Stimulated activated memory B cell treated with anti-CD40 and anti-IgM and Interleukin-4, amounts not matched to agents 10 μg/mL and 1 μg/mL and 100 μg/mL, for 72 hours (primary cell): ENCODE results near the gene SPAM1.
"Not testable (repeated sequence)": the region's sequence is repeated elsewhere in the genome, so short reads cannot be mapped to it uniquely, and the experiment has no call there.

Experiments used
- ATAC-seq: fragments of 150-1000 bp; cut with Tn5 transposase; 2 replicates; pipeline ENCODE4 v1.10.0; 2021
- H3K27ac Mint-ChIP-seq: one replicate; pipeline ENCODE4 v1.8.0; 2022; ENCODE audit warnings: mild to moderate bottlenecking, mixed read lengths
- H3K27me3 Mint-ChIP-seq: one replicate; pipeline ENCODE4 v1.8.0; 2022; ENCODE audit warnings: mixed read lengths
- H3K36me3 Mint-ChIP-seq: one replicate; pipeline ENCODE4 v1.8.0; 2022; ENCODE audit warnings: mixed read lengths
- H3K4me1 Mint-ChIP-seq: one replicate; pipeline ENCODE4 v1.8.0; 2022; ENCODE audit warnings: mixed read lengths
- H3K4me3 Mint-ChIP-seq: one replicate; pipeline ENCODE4 v1.8.0; 2022; ENCODE audit warnings: mild to moderate bottlenecking, moderate library complexity, mixed read lengths
- H3K9me3 Mint-ChIP-seq: one replicate; pipeline ENCODE4 v1.8.0; 2022; ENCODE audit warnings: mixed read lengths

SPAM1 gene, protein sequence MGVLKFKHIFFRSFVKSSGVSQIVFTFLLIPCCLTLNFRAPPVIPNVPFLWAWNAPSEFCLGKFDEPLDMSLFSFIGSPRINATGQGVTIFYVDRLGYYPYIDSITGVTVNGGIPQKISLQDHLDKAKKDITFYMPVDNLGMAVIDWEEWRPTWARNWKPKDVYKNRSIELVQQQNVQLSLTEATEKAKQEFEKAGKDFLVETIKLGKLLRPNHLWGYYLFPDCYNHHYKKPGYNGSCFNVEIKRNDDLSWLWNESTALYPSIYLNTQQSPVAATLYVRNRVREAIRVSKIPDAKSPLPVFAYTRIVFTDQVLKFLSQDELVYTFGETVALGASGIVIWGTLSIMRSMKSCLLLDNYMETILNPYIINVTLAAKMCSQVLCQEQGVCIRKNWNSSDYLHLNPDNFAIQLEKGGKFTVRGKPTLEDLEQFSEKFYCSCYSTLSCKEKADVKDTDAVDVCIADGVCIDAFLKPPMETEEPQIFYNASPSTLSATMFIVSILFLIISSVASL

DNA sequence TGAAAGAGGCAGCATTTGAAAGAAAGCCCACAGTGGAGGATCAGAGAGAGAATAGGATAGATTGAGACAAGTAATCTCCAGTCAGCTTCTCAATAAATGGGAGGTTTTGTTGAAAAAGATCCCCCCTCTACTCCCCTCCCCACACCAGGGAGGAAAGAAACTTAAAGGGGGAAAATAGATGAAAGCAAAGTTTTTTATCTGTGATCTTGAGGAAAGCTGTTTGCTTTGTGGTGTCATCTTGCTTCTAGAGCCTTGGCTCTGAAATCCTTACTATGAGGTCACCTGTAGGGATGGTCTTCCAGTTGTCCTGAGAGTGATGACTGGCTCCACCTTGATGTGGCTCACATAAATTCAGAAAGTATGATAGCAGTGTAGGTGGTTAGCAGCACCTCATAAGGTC, at the start of gene SPAM1:
Gene SPAM1, plus strand, starts transcription at position 301 of the 400 bp plus-strand sequence. CDS start 28,330 bp downstream, outside the sequence.
- Mint-ChIP-seq H3K36me3 (no peaks in the 10 kb centered on the region), H3K27ac (no peak within 1 kb of the TSS), H3K27me3 (no peaks in the 10 kb centered on the region), H3K4me3 (no peak within 1 kb of the TSS), H3K4me1 (no peaks in the 10 kb centered on the region), H3K9me3 (no peaks in the 10 kb centered on the region)
- no peak for ATAC-seq

DNA sequence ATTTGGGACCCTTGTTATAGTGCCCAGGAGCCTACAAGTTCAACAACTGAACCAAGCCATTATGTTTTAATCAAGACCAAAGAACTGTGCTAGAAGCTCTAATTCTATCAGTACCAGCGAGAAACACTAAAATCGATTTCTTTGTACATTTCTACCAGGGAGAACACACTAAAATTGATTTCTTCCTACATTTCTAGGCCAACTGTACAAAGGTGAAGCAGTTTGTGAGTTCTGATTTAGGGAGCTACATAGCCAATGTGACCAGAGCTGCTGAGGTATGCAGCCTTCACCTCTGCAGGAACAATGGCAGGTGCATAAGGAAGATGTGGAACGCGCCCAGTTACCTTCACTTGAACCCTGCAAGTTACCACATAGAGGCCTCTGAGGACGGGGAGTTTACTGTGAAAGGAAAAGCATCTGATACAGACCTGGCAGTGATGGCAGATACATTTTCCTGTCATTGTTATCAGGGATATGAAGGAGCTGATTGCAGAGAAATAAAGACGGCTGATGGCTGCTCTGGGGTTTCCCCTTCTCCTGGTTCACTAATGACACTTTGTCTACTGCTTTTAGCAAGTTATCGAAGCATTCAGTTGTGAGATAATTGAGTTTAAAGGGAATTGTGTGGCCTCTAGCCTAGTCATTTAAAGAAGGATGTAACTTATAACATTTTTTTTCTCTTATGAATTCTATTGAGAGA, 48.3 kb upstream of the SPAM1 start:
- no peak for ATAC-seq
- Mint-ChIP-seq H3K4me3 (no peak overlapping the region), H3K36me3 (no peaks in the 10 kb centered on the region), H3K9me3 (no peaks in the 10 kb centered on the region), H3K27me3 (no peaks in the 10 kb centered on the region), H3K4me1 (no peaks in the 10 kb centered on the region), H3K27ac (no peak overlapping the region)

DNA sequence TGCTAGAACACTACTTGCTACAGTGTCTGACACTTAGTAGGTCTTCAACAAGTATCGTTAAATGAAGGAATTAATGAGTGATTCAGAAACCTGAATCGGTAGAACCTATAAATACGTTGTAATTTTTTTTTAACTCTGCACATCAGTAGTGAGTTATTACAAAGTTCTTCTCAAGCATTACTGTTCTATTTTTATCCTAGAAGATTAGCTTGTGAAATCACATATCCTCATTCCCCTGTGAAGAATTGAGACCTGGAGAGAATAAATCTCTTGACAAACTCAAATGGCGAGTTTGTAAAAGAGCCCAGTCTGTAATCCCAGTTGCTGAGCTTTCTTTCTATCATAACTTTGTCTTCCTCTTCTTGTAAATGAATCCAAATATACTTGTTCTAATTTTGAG, 45.4 kb upstream of the SPAM1 start:
- Mint-ChIP-seq H3K9me3 (no peaks in the 10 kb centered on the region), H3K36me3 (no peaks in the 10 kb centered on the region), H3K4me3 (no peak overlapping the region), H3K4me1 (no peaks in the 10 kb centered on the region), H3K27me3 (no peaks in the 10 kb centered on the region), H3K27ac (no peak overlapping the region)
- ATAC-seq = no peak

DNA sequence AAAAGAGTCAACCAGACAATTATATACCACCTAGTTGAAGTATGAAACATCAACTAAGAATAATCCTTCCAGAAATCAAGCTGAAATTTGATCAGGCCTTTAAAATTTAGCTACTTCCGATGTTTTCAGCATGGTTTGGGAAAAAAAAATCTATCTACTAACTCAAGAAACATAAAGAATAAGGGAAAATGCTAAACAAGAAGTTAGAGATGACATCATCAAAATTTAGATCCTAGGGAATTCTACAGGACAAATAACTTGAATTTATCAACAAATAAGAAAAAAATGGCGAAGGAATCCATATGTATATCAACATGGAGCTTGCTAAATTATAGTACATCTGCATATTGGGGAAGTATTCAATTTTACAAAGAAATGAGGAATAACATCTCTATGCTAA, 43.7 kb upstream of the SPAM1 start:
- Mint-ChIP-seq H3K9me3 (no peaks in the 10 kb centered on the region), H3K4me1 (no peaks in the 10 kb centered on the region), H3K27me3 (no peaks in the 10 kb centered on the region), H3K4me3 (no peak overlapping the region), H3K27ac (no peak overlapping the region), H3K36me3 (no peaks in the 10 kb centered on the region)
- ATAC-seq = no peak

DNA sequence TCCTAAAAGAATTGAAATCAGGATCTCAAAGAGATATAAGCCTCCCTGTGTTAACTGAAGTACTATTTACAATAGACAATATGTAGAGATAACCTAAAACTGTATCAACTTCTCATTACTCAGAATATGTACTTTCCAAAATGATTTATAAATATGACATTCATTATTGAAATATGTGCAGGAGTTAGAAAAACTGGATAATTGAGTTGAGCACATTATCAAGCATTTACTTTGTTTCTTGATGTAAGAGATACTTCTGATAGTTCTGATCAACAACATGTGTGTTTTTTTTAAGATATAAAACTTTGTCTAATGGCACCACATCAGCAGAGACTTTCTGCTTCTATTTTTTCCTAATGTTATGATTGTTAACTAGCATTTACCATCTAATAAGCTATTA, 41.9 kb upstream of the SPAM1 start:
- ATAC-seq = no peak
- H3K4me3 Mint-ChIP-seq = no peak overlapping the region
- no peaks in the 10 kb centered on the region for H3K27me3 Mint-ChIP-seq
- no peaks in the 10 kb centered on the region for H3K36me3 Mint-ChIP-seq
- H3K4me1 Mint-ChIP-seq = no peaks in the 10 kb centered on the region
- no peaks in the 10 kb centered on the region for H3K9me3 Mint-ChIP-seq
- no peak overlapping the region for H3K27ac Mint-ChIP-seq

DNA sequence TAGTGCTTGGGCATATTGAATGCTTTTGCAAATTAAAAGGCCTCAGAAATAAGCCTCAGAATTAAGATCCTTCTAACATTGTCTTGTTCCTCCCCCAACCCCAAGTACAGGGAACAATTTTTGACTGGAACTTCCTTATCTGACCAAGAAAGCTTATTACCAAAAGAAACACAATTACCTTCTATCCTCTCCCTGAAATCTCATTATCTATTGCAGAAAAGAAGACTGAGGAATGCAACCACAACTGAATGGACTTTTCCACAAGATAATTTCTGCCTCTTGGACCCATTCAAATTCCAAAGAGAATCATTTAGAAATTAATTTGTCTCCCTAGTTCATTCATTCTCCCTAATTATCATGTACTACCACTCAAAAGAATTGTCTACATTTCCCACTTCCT, 36.8 kb upstream of the SPAM1 start:
- no peaks in the 10 kb centered on the region for H3K4me1 Mint-ChIP-seq
- no peak overlapping the region for H3K27ac Mint-ChIP-seq
- no peaks in the 10 kb centered on the region for H3K9me3 Mint-ChIP-seq
- H3K4me3 Mint-ChIP-seq = no peak overlapping the region
- H3K27me3 Mint-ChIP-seq = no peaks in the 10 kb centered on the region
- ATAC-seq = no peak
- H3K36me3 Mint-ChIP-seq = no peaks in the 10 kb centered on the region

DNA sequence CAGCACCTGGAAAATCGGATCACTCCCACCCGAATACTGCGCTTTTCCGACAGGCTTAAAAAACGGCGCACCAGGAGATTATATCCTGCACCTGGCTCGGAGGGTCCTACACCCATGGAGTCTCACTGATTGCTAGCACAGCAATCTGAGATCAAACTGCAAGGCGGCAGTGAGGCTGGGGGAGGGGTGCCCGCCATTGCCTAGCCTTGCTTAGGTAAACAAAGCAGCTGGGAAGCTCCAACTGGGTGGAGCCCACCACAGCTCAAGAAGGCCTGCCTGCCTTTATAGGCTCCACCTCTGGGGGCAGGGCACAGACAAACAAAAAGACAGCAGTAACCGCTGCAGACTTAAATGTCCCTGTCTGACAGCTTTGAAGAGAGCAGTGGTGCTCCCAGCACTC, 30.3 kb upstream of the SPAM1 start:
- ATAC-seq, H3K4me3 Mint-ChIP-seq, H3K36me3 Mint-ChIP-seq, H3K4me1 Mint-ChIP-seq, H3K9me3 Mint-ChIP-seq, H3K27ac Mint-ChIP-seq: not testable (repeated sequence)
- peaks cover 10% of the 10 kb centered on the region for H3K27me3 Mint-ChIP-seq

DNA sequence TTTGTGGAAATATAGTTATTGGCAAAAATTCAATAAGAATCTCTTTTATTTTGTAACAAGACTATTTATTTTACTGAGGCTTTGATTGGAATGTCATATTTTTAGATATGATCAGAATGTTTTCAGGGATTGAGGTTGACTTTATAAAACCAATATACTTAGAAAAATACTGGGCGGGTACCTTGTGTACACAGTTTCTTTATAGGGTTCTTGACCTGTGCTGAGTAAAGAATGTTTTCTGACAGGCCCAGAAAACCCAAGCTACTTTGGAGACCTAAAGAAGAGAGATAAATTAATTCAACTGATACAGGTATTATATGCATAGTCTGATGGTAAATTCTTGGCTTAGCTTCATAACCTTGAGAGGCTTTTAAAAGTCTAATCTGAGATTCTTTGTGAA, 23.9 kb upstream of the SPAM1 start:
- H3K4me1 Mint-ChIP-seq = no peaks in the 10 kb centered on the region

DNA sequence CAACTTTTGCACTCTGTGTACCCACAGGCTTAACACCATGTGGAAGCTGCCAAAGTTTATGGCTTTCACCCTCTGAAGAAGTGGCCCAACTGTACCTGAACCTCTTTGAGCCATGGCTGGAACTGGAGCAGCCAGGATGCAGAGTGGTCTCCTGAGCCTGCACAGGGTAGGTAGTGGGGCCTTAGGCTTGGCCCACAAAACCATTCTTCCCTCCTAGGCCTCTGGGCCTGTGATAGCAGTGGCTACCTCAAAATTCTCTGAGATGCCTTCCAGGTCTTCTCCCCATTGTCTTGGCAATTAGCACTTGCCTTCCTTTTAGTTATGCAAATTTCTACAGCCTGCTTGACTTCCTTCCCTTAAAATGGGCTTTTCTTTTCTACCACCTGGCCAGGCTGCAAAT, 19.3 kb upstream of the SPAM1 start:
- no peak overlapping the region for H3K27ac Mint-ChIP-seq
- H3K4me1 Mint-ChIP-seq = no peaks in the 10 kb centered on the region
- H3K36me3 Mint-ChIP-seq = no peaks in the 10 kb centered on the region
- H3K4me3 Mint-ChIP-seq = no peak overlapping the region
- H3K27me3 Mint-ChIP-seq = no peaks in the 10 kb centered on the region
- H3K9me3 Mint-ChIP-seq = peaks cover 8% of the 10 kb centered on the region
- ATAC-seq = peak; percentile 31

More for the DNA sequence above, 23.9 kb upstream of the SPAM1 start:
- Mint-ChIP-seq H3K36me3 (no peaks in the 10 kb centered on the region), H3K27me3 (no peaks in the 10 kb centered on the region), H3K4me3 (no peak overlapping the region), H3K27ac (no peak overlapping the region), H3K9me3 (peaks cover 4% of the 10 kb centered on the region)
- no peak for ATAC-seq

DNA sequence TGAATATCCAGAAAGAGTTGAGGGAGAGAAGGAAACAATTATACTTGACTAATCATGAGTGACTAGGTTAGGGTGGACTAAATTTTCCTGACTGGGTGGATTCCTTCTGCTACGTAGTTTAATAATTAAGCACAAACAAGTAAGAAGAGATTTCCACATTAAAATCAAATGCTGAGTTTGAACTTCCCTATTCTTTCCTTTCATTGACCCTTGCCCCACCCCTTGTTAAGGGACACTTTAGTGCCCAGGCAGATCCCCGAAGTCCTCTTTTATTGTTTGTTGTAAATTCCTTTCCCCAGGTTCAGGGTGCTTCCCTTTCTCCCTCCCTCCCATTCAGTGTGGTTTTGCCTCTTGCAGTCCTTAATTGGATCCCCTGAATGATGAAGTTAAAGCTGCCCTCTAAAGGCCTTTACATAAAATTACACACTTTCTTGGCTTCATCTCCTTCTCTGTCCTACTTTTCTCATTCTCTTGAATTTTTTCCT, 8.8 kb upstream of the SPAM1 start:
- peaks cover 9% of the 10 kb centered on the region for H3K27me3 Mint-ChIP-seq
- no peaks in the 10 kb centered on the region for H3K9me3 Mint-ChIP-seq
- no peak overlapping the region for H3K27ac Mint-ChIP-seq
- no peak overlapping the region for H3K4me3 Mint-ChIP-seq
- ATAC-seq = no peak
- H3K4me1 Mint-ChIP-seq = no peaks in the 10 kb centered on the region
- H3K36me3 Mint-ChIP-seq = no peaks in the 10 kb centered on the region

DNA sequence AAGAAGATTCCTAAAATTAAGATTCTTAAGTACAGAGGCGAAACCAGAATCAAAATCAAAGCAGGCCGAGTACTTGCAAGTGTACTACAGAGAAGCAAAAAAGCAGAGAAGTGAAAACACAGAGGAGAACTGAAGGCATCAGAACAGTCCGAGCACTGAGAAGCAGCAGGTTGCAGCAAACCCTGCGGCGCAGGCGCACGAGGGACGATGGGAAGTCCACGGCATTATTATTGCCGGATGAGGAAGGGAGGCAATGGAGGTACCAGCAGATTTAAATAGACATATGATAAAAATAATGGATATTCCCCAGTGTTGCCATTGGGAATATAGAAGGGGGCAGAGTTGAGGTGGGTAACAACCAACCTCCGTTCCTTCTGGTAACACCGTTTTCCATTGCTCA, 7.2 kb upstream of the SPAM1 start:
- Mint-ChIP-seq H3K4me3 (no peak overlapping the region), H3K36me3 (no peaks in the 10 kb centered on the region), H3K27ac (no peak overlapping the region), H3K4me1 (no peaks in the 10 kb centered on the region), H3K27me3 (peaks cover 9% of the 10 kb centered on the region), H3K9me3 (no peaks in the 10 kb centered on the region)
- no peak for ATAC-seq

DNA sequence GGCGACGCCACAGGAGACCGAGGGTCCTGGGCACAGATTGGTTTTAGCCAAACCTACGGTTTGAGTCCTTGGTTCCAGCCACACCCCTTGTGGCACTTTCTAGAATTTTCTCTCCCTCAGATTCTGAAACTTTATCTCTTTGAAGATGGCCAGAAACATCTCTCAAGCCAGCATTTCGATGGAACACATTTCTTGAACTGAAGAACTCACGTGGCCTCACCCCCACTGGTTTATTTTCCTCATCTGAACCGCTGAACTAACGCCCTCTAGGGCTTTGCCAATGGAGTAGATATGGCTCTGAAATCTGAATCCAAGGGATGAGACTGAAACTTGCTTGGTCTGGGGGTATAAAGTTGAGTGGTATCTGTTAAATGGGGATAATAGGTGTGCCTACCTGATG, 6.7 kb upstream of the SPAM1 start:
- Mint-ChIP-seq H3K4me1 (no peaks in the 10 kb centered on the region), H3K27ac (no peak overlapping the region), H3K27me3 (peaks cover 9% of the 10 kb centered on the region), H3K9me3 (no peaks in the 10 kb centered on the region), H3K36me3 (no peaks in the 10 kb centered on the region), H3K4me3 (no peak overlapping the region)
- ATAC-seq = no peak

DNA sequence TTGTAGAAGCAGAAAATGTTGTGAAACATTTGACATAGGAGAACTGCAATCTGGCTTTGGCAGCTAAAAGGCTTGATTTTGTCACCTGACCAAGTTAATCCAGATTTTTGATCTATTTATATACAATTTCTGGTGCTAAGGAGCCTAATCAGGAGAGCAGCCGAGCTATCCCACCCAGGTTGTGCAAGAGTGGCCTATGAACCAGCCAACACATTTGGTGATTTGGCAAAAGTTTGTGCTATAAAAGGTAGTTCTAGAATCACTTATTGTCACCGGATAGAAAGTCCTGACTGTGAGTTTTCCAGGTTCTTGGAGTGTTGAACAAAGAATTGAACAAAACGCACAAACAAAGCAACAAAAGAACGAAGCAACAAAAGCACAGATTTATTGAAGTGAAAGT, 1.4 kb upstream of the SPAM1 start:
- H3K9me3 Mint-ChIP-seq = no peaks in the 10 kb centered on the region
- H3K27me3 Mint-ChIP-seq = no peaks in the 10 kb centered on the region
- ATAC-seq = no peak
- H3K4me3 Mint-ChIP-seq = no peak overlapping the region
- no peak overlapping the region for H3K27ac Mint-ChIP-seq
- H3K36me3 Mint-ChIP-seq = no peaks in the 10 kb centered on the region
- H3K4me1 Mint-ChIP-seq = no peaks in the 10 kb centered on the region

DNA sequence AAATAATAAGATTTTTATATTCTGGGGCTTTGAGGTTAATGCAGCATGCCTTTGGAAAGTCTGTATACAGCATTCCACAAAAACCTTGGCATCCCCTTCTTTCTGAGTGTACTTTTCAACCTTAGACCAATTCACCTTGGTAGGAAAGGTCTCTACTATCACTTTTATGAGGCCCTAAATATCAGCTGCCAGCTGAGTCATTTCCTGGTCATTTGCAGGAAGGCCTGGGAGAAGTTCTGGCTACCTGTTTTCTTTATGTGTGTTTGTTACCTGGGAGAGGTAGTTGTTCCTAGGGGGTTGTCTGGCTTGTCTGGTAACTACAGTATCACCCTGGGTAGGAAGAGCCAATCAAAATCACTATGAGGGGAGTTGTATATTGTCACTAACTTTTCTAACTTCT, 4.1 kb downstream of the SPAM1 start:
- Mint-ChIP-seq H3K27ac (no peak overlapping the region), H3K36me3 (no peaks in the 10 kb centered on the region), H3K27me3 (no peaks in the 10 kb centered on the region), H3K4me3 (no peak overlapping the region), H3K9me3 (no peaks in the 10 kb centered on the region), H3K4me1 (no peaks in the 10 kb centered on the region)
- no peak for ATAC-seq

DNA sequence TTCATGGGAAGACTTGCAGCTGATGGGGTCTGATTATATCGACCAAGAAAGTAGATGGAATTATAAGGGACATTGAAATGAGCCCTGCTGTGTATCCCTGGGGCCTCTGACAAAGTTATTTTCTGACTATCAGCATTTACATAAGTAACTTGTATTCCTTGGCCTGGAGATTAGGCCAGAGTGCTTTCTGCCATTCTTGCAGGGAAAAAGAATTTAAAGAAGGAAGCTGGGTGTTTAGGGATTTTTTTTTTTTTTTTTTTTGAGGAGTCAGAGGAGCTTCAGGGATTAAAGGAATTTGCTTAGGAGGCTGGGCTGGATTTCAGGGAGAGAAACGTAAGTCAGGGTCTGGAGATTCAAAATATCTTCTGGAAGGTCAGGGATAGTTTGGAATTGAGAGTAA, 4.6 kb downstream of the SPAM1 start:
- Mint-ChIP-seq H3K27me3 (no peaks in the 10 kb centered on the region), H3K27ac (no peak overlapping the region), H3K4me1 (no peaks in the 10 kb centered on the region), H3K36me3 (no peaks in the 10 kb centered on the region), H3K4me3 (no peak overlapping the region), H3K9me3 (peaks cover 3% of the 10 kb centered on the region)
- ATAC-seq = no peak
